ENCODE measurements around the gene STAG2. TPM values are rescaled to one million over a fixed set of nuclear protein-coding genes. Genes with fewer than 3 reads are reported as not detected.

STAG2 gene
- total and polyA plus RNA-seq, 2 experiments from 2014 or later, result 68.8 to 92.8 TPM

GRCh38 chrX:123993904-123994635, 32.6 kb downstream of the STAG2 start:
- H3K79me2 ChIP-seq (replicated peaks; ENCODE audit: insufficient read depth), result peaks cover 100% of the 10 kb centered on the region

More at GRCh38 chrX:123993904-123994635, 32.6 kb downstream of the STAG2 start:
- no peaks in the 10 kb centered on the region for H3K27me3 ChIP-seq (ENCODE audit: insufficient read depth)
- H3F3A ChIP-seq (replicated peaks; ENCODE audit: low read depth), result no peaks in the 10 kb centered on the region
- Mint-ChIP-seq H3K9me3 (no peaks in the 10 kb centered on the region), H3K27me3 (ENCODE audit: insufficient read depth, low read depth, poor library complexity) (no peaks in the 10 kb centered on the region), H3K27ac (no peak overlapping the region), H3K4me1 (peaks cover 18% of the 10 kb centered on the region), H3K4me3 (no peak overlapping the region), H3K36me3 (ENCODE audit: low read depth) (peaks cover 4% of the 10 kb centered on the region; the same call in 1 of the 3 replicates)
- no peak for DNase-seq (ENCODE audit: low spot score)
- ATAC-seq, result no peak
- no peak overlapping the region for H3K4me3 ChIP-seq
- peaks cover 20% of the 10 kb centered on the region for H4K20me1 ChIP-seq (replicated peaks; ENCODE audit: insufficient read depth)
- peaks cover 16% of the 10 kb centered on the region for H3K4me1 ChIP-seq (ENCODE audit: insufficient read depth)
- H3K27ac ChIP-seq (ENCODE audit: low read depth), result no peak overlapping the region
- H2AFZ ChIP-seq, result no peak overlapping the region
- TF ChIP-seq EZH2phosphoT487 (IDR thresholded peaks at IDR 0.05; ENCODE audit: unreplicated experiment), result no peak
- TF ChIP-seq ZNF462 (CRISPR knock-in tag; IDR thresholded peaks at IDR 0.05), result no peak
- TF ChIP-seq STAT1 (IDR thresholded peaks at IDR 0.05; ENCODE audit: unreplicated experiment), result no peak
- no peak for TF ChIP-seq CTCF (conservative IDR thresholded peaks at IDR 0.05; ENCODE audit: low read depth in 2 of 2)
- no peak for TF ChIP-seq REST (IDR thresholded peaks at IDR 0.05; ENCODE audit: unreplicated experiment)
- no peak for TF ChIP-seq ZNF331 (CRISPR knock-in tag; IDR thresholded peaks at IDR 0.05; ENCODE audit: low read depth)
- no peak for TF ChIP-seq POLR2AphosphoS5 (IDR thresholded peaks at IDR 0.05; ENCODE audit: low read depth)
- no peak for TF ChIP-seq EZH2 (IDR thresholded peaks at IDR 0.05; ENCODE audit: low read depth, unreplicated experiment)
- TF ChIP-seq ZNF114 (CRISPR knock-in tag; IDR thresholded peaks at IDR 0.05), result no peak
- no peak for TF ChIP-seq CREB1 (CRISPR knock-in tag; IDR thresholded peaks at IDR 0.05; ENCODE audit: low read depth)
- TF ChIP-seq NANOG (IDR thresholded peaks at IDR 0.05; ENCODE audit: borderline replicate concordance), result no peak
- TF ChIP-seq JUNB (IDR thresholded peaks at IDR 0.05; ENCODE audit: unreplicated experiment), result no peak
- TF ChIP-seq ETS1 (IDR thresholded peaks at IDR 0.05), result no peak
- H3K4me2 ChIP-seq, result 0 out of 2 replicates have a peak overlapping the region, but pooled peaks have one; percentile 20
- H3K36me3 ChIP-seq (ENCODE audit: insufficient read depth), result no peaks in the 10 kb centered on the region
- no peaks in the 10 kb centered on the region for H3K9me2 ChIP-seq (ENCODE audit: insufficient read depth)
